ENCODE results near the gene GABRG3. TPM values are rescaled to one million over a fixed set of nuclear protein-coding genes. Genes with fewer than 3 reads are reported as not detected.

Gene GABRG3
- polyA plus RNA-seq, 2 of the 4 experiments (the other 2 are of a cell fraction) = 0.08 to 0.18 TPM

- no peak for TF ChIP-seq TFCP2L1 (CRISPR knock-in tag; IDR thresholded peaks at IDR 0.05)
These were observed 65.2 kb downstream of the GABRG3 start (continued) for GRCh38 chr15:27036210-27036609.

GRCh38 chr15:27037501-27037900 is 66.5 kb downstream of the GABRG3 start:
- Histone ChIP-seq H3K4me2 (no peak overlapping the region), H3K27ac (no peak overlapping the region), H3K9me3 (no peaks in the 10 kb centered on the region; the same call in 2 of the 3 replicates), H3K4me3 (no peak overlapping the region), H3K4me1 (no peaks in the 10 kb centered on the region)
- 41% methylated on average over 2 of the region's 2 CpGs for WGBS (ENCODE audit: missing lambda C conversion rate)
- no peak for ATAC-seq
- ChIA-PET CTCF (interaction anchor here (0.6 to 2.0 kb wide), 2 partner anchors 64 to 1529 kb away, joined by 3 to 4 read pairs; no protein-coding TSS in a partner anchor), POLR2A (no interaction called here)
- FAIRE-seq = no peak
- no peak for TF ChIP-seq SMC3 (IDR thresholded peaks at IDR 0.05)
- no peak for TF ChIP-seq CBX8 (IDR thresholded peaks at IDR 0.05)
- DNase-seq (ENCODE audit: low read depth in 1 of 2, low spot score in 1 of 2) = no peak

DNA sequence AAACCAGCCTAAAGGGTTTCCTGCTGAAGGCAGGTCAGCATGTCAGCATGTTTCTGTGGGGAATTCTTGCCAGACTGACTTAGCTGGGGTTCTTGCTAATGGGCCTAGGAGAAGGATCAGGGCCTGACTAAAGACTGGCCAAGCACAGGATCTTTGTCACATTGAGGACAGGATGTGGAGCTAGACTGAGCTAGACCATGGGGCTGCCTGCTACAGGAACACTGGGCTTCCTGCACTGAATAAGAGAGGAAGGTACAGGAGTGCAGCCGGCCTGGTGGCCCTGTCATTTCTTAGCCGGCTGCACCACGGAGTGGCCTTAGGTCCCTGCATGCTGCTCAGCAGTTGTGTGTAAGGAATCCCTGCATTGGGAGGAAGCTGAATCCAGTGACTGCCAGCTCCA is 68.2 kb downstream of the GABRG3 start:
- DNase-seq (ENCODE audit: low read depth in 1 of 2, low spot score in 1 of 2) = no peak
- no peak overlapping the region for H3K4me3 ChIP-seq
- no CpG with 5 or more reads among the region's 3 CpGs for WGBS (ENCODE audit: missing lambda C conversion rate)
- no peak overlapping the region for H3K27ac ChIP-seq
- H3K4me1 ChIP-seq = no peaks in the 10 kb centered on the region
- ChIA-PET CTCF (no interaction called here), POLR2A (no interaction called here)
- no peak for ATAC-seq
- TF ChIP-seq RFX5 (IDR thresholded peaks at IDR 0.05) (no peak), EP300 (IDR thresholded peaks at IDR 0.05) (no peak), JUN (IDR thresholded peaks at IDR 0.05) (no peak), TP53 (CRISPR knock-in tag; IDR thresholded peaks at IDR 0.05) (no peak)
- H3K9me3 ChIP-seq = no peaks in the 10 kb centered on the region
- no peak for FAIRE-seq
- no peak overlapping the region for H3K4me2 ChIP-seq

DNA sequence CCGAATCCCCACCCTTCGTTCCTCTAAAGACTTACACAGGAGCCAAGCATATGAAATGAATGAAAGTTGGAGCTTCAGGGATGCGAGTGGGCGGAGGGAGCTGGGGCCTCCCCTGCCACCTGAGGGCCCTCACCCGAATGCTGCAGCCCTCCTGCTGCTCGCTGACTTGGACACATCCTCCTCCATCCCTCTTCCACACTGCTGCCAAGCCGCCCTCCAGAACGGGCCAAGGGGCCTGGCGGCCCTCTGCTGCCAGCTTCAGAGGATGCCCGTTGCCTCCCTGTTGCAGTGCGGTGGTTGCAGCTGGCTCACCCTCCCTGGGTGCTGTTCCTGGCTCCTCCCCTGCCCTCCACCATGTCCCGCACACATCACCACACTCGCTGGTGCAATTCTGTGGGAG is 71.2 kb downstream of the GABRG3 start:
- DNase-seq (ENCODE audit: low read depth in 1 of 2, low spot score in 1 of 2) = no peak
- TF ChIP-seq RARB (CRISPR knock-in tag; IDR thresholded peaks at IDR 0.05) = no peak
- no peak for TF ChIP-seq E2F6 (IDR thresholded peaks at IDR 0.05; ENCODE audit: borderline replicate concordance, low read depth)
- TF ChIP-seq PBX3 (IDR thresholded peaks at IDR 0.05) = no peak
- no peak for TF ChIP-seq ESRRA (IDR thresholded peaks at IDR 0.05; ENCODE audit: borderline replicate concordance, low read length)
- TF ChIP-seq HOXB5 (CRISPR knock-in tag; IDR thresholded peaks at IDR 0.05) = no peak
- TF ChIP-seq SMC3 (IDR thresholded peaks at IDR 0.05) = no peak
- TF ChIP-seq, protein P1, sequence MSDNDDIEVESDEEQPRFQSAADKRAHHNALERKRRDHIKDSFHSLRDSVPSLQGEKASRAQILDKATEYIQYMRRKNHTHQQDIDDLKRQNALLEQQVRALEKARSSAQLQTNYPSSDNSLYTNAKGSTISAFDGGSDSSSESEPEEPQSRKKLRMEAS (IDR thresholded peaks at IDR 0.05) = no peak
- no peak for TF ChIP-seq ZNF302 (CRISPR knock-in tag; IDR thresholded peaks at IDR 0.05)
- TF ChIP-seq FOXS1 (CRISPR knock-in tag; IDR thresholded peaks at IDR 0.05) = no peak
- no peak for TF ChIP-seq ZFP36 (IDR thresholded peaks at IDR 0.05; ENCODE audit: borderline replicate concordance, partially characterized antibody)
- no peak for TF ChIP-seq NR3C1 (IDR thresholded peaks at IDR 0.05)
- no peak for TF ChIP-seq EHMT2 (IDR thresholded peaks at IDR 0.05; ENCODE audit: low read depth)
- TF ChIP-seq RNF2 (IDR thresholded peaks at IDR 0.05; ENCODE audit: borderline replicate concordance, low read depth) = no peak
- no peak for TF ChIP-seq HMGXB4 (CRISPR knock-in tag; IDR thresholded peaks at IDR 0.05; ENCODE audit: borderline replicate concordance)
- no peak for TF ChIP-seq ZSCAN20 (CRISPR knock-in tag; IDR thresholded peaks at IDR 0.05)
- H3K27ac ChIP-seq = no peak overlapping the region
- ChIA-PET CTCF (interaction anchor here (0.6 to 1.7 kb wide), 2 partner anchors 12 to 945 kb away, joined by 3 to 5 read pairs; no protein-coding TSS in a partner anchor), POLR2A (no interaction called here)
- H3K4me2 ChIP-seq = no peak overlapping the region
- FAIRE-seq = no peak
- 52% methylated on average over 13 of the region's 13 CpGs for WGBS (ENCODE audit: missing lambda C conversion rate)
- no peak overlapping the region for H3K4me3 ChIP-seq
- ATAC-seq = no peak
- no peaks in the 10 kb centered on the region for H3K9me3 ChIP-seq
- H3K4me1 ChIP-seq = no peaks in the 10 kb centered on the region
